HPDE6-E6E7 (cell line): Measurements from ENCODE around the gene CLMP.
"Not testable (repeated sequence)": the region's sequence is repeated elsewhere in the genome, so short reads cannot be mapped to it uniquely, and the experiment has no call there.

ENCODE experiments used
- DNase-seq: peaks from one replicate; pipeline ENCODE4 v3.0.0; 2011; ENCODE audit warnings: missing footprints; ENCODE audit errors: extremely low spot score

Gene CLMP

DNA sequence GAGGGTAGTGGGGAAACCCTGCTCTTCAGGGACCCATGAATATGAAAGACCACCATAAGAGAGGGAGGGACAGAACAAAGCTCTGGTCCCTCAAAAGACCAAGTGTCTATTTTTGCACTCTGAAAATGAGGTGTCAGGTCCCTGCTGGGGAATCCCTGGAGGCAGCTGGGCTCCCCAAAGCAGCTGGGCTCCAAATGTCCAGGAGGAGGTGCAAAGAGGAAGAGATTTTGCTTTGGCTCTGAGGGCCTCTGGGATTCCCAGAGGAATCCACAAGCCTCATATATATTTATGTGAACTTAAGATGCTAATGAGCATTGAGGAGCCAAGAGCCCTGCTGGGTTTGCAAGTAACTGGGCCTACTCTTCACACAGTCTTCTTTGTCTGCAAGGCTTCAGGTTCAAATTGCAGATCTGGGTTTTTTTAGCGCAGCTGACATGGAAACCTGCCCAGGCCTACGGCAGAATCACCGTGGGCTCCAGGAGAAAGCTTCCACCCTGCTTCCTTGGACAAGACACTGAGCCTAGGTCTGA is 26.0 kb downstream of the CLMP start:
- DNase-seq = no peak

DNA sequence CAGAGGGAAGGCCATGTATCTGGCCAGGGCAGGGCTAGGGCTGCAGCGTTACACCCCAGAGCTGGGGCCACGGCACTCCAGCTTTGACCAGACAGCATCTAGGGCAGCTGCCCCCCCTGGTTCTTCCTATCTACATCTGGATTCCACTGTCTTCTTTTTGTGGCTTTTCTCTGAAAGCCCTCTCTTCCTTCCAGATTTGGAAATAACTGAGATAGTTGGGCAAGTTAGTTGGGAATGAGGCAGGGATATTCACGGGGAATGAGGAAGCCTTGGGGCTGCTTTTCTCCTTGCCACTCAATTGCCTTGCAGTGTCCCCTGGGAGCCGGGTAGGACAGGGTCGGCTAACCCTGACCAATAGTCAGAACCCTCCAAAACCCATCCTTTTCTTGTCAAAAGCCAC is 26.8 kb downstream of the CLMP start:
- no peak for DNase-seq

DNA sequence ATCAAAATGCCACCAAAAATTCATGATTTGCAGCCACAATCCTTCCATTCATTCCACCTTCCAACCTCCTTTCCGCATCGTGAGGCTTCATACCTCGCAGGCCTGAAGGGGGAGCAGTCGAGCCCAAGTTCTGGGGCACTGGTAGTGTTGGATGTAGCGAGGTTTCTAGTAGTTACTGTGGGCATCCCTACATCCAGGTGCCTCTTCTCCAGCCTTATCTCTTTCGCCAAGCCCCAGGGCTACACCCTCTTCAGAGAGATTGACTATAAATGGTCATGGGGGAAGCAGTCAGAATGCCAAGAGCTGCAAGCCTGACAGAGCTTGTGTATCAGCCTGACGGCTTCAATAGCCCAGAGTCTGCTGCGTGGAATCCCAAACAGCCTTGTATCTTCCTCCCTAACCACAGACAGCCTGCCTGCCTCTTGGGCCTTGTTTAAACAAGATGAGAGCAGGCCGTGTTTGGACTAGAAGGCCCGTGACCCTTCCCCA is 28.9 kb downstream of the CLMP start:
- no peak for DNase-seq

GRCh38 chr11:123164732-123165450 is 30.2 kb downstream of the CLMP start:
- DNase-seq = no peak

DNA sequence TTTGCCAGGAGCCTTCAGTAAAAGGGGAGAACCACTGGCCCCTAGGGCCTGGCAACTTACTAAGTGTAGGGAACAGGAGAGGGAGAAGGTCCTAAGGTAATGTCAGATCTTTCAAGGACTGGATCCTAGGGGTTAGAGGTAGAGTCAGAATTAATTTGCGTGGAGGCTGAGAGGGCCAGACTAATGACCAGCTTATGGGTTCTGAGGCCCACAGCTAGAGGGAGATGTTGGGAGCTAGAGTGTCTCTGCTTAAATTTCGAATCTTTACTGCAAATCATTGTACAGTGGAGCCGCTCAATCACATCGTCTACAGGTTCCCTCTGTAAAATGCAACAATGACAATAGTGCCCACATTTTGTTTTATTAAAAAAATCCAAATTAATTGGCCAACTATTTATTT is 31.4 kb downstream of the CLMP start:
- no peak for DNase-seq

- no peak for DNase-seq
These were observed 33.5 kb downstream of the CLMP start for GRCh38 chr11:123161376-123162030.

- DNase-seq = no peak
These were observed 35.7 kb downstream of the CLMP start for GRCh38 chr11:123159183-123159857.

GRCh38 chr11:123158033-123159003 is 36.7 kb downstream of the CLMP start:
- DNase-seq = no peak

DNA sequence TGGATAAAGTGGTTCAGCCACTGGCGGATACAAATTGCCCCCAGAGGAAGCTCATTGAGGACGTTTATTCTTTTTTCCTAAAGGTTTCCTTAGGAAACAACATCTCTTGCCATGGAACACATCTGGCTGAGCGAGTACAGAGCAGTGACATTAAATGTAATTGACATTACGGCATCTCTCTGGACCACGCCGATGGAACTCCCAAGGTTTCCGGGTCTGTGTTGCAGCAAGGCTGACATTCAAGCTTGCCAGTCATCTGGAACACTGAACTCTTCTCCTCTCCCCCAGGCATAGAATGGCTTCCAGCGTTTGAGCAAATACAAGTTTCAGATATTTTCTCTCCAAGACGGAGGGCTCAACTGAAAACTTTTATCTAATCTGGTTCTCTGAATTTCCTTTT is 42.1 kb downstream of the CLMP start:
- no peak for DNase-seq

GRCh38 chr11:123152346-123152745 is 42.7 kb downstream of the CLMP start:
- not testable (repeated sequence) for DNase-seq

- no peak for DNase-seq
These were observed 43.3 kb downstream of the CLMP start for GRCh38 chr11:123151796-123152195.

GRCh38 chr11:123151366-123151765 is 43.7 kb downstream of the CLMP start:
- DNase-seq = no peak

DNA sequence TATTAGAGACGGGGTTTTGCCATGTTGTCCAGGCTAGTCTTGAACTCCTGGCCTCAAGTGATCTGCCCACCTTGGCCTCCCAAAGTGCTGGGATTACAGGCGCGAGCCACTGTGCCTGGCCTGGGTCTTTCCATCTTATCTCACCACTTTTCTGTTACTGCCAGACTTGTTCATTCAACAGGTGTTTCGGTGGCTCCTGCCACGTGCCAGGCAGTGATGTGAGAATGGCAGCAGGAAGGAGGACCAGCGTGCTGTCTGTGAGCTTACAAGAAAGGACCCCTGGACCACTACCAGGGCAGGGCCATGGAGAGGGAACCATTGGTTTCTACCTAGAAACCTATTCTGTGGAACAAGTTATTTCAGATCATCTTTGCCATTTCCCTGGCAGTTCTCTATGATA is 44.2 kb downstream of the CLMP start:
- DNase-seq = no peak

- no peak for DNase-seq
These were observed 46.1 kb downstream of the CLMP start for GRCh38 chr11:123148965-123149364.

DNA sequence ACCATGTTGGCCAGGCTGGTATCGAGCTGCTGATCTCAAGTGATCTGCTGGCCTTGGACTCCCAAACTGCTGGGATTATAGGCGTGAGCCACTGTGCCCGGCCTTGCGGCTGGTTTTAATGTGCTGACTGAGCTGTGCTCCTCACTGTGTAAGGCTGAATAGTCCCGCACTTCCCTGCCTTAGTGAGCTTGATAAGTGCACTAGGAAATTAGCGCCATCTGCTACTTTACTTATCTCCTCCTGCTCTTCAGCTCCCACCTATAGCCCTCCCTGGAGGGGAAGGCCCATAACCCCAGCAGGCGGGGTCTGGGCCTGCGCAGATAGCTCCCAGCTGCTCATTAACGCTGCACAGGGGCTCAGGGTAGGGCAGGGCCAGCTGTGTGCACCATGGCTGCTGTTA is 49.4 kb downstream of the CLMP start:
- no peak for DNase-seq

DNA sequence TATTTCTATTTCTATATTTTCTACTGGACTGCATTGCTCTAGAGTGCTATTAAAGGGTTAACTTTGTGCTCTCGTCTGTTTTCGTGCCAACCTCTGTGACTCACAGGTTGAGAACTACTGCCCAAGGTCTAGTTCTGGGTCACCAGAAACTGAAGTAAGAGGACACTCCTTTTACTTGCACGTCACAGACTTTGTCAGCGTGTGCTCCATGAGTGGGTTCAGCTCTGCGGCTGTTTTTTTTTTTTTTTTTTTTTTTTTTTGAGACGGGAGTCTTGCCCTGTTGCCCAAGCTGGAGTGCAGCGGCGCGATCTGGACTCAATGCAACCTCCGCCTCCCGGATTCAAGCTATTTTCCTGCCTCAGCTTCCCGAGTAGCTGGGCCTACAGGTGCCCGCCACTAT is 49.8 kb downstream of the CLMP start:
- peak; percentile 90 for DNase-seq

DNA sequence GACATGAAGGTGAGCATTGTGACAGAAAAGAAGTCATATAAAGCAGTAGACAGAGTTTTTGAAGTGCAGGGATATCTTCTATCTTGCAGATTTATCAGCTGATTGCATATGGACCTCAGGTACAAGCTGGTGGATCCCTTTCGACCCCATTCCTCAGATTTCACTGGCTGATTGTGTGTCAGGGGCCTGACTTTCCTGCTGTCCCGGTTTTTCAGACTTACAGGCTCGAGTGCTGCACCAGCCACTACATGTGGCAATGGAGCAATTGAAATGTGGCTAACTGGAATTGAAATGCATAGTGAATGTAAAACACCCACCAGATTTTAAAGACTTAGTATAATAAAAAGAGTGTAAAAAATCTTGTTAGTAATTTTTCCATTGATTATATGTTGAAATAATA is 50.3 kb downstream of the CLMP start:
- DNase-seq = peak; percentile 47

DNA sequence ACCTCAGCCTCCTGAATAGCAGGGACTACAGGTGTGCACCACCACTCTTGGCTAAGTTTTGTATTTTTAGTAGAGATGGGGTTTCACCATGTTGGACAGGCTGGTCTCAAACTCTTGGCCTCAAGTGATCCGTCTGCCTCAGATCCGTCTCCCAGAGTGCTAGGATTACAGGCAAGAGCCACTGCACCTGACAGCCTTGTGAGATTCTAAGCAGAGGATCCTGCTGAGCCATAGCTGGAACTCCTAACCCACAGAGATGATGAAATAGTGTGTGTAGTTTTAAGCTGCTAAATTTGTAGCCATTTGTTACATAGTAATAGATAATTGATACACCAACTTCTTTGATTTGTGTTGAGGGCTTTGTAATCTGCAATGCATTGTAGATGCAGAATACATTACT is 51.1 kb downstream of the CLMP start:
- no peak for DNase-seq

GRCh38 chr11:123143476-123143875 is 51.6 kb downstream of the CLMP start:
- no peak for DNase-seq

- no peak for DNase-seq
These were observed 55.8 kb downstream of the CLMP start for GRCh38 chr11:123139206-123139605.

GRCh38 chr11:123137431-123138224 is 57.4 kb downstream of the CLMP start:
- no peak for DNase-seq
